Thoracic aorta (tissue), 2 donors: ENCODE results near the gene ENOX1. TPM values are rescaled to one million over a fixed set of nuclear protein-coding genes. Genes with fewer than 3 reads are reported as not detected.

Experiments used
- ATAC-seq: fragments of 150-250 bp; one replicate; pipeline ENCODE4 v1.8.0; 2017; ENCODE audit warnings: low read depth; ENCODE audit not compliant: insufficient number of reproducible peaks, low FRiP score
- DNase-seq: peaks from one replicate; pipeline ENCODE4 v3.0.0-alpha.2; 2020; ENCODE audit warnings: low spot score
- H3K27ac ChIP-seq, 2 donors: fragments of 200-600 bp; sonication (generic); 1 replicate in 1 of 2; 2 replicates in 1 of 2; pipeline ENCODE4 v1.5.1; 2016; ENCODE audit warnings: mild to moderate bottlenecking in 2 of 2, moderate library complexity in 2 of 2
- H3K27me3 ChIP-seq: fragments of 200-600 bp; sonication (generic); replicated peaks from 2 replicates; pipeline ENCODE4 v1.6.0; 2016; ENCODE audit warnings: mild to moderate bottlenecking; ENCODE audit not compliant: insufficient read depth
- H3K36me3 ChIP-seq: fragments of 200-600 bp; sonication (generic); one replicate; pipeline ENCODE4 v1.5.1; 2016
- H3K4me1 ChIP-seq, 2 donors: fragments of 200-600 bp; sonication (generic); 1 replicate in 1 of 2; 2 replicates in 1 of 2; pipeline versions ENCODE4 v1.5.1 to v1.6.0; 2016; ENCODE audit warnings: low read depth in 2 of 2, mild to moderate bottlenecking in 1 of 2; ENCODE audit not compliant: control insufficient read depth in 1 of 2
- H3K4me3 ChIP-seq: fragments of 200-600 bp; sonication (generic); 2 replicates; pipeline ENCODE4 v1.5.1; 2016; ENCODE audit warnings: mild to moderate bottlenecking
- H3K9me3 ChIP-seq: fragments of 200-600 bp; sonication (generic); 2 replicates; pipeline ENCODE4 v1.5.1; 2016
- total RNA-seq, 2 donors: library from RNA; depleted of rRNA; stranded (reverse); fragments of >200 nt; gene quantifications; one replicate each; pipeline versions ENCODE4 v1.1.0 to v1.2.3, GENCODE V29; 2016
- TF ChIP-seq, protein P1 (sequence below): fragments of 200-600 bp; sonication (generic); IDR thresholded peaks from one replicate; pipeline ENCODE4 v1.5.1; 2019; ENCODE audit warnings: antibody characterized with exemption

ENOX1 gene
- total RNA-seq, 2 donors from 2014 or later: 0.41 to 2.3 TPM

DNA sequence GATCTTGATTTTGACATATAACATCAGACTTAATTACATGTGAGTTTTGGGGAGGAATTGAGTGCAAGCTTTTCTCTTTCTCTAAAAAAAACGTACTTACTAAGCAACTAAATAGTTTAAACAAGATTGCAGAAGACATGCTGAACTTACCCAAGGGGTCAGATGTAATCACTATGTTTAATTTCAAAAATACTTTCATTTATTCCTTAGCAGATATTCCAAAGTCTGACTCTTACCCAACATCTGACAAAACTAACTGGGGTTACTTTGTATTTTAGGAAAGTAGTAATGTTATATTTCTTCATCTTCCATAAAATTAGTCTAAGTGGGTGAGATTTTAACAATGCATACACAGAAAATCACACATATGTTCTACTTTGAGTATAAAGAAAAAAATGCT is 493.2 kb downstream of the ENOX1 start:
- ATAC-seq: no peak

DNA sequence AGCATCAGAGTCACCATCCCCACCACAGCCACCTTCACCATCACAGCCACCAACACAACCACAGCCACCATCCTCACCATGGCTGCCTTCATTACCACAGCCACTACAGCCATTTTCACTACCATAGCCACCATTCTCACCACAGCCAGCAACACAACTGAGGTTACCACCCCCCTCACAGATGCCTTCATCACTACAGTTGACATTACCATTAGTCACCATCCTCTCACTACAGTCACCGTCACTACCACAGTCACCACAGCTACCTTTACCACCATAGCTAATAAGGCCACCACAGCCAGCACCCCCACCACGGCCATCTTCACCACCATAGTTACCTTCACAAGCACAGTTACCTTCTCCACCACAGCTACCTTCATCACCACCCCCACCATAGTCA is 493.8 kb downstream of the ENOX1 start:
- H3K36me3 ChIP-seq: no peaks in the 10 kb centered on the region
- H3K4me3 ChIP-seq: no peak overlapping the region
- DNase-seq: no peak
- H3K4me1 ChIP-seq: no peaks in the 10 kb centered on the region
- no peaks in the 10 kb centered on the region for H3K9me3 ChIP-seq
- no peak overlapping the region for H3K27ac ChIP-seq
- TF ChIP-seq, protein P1, sequence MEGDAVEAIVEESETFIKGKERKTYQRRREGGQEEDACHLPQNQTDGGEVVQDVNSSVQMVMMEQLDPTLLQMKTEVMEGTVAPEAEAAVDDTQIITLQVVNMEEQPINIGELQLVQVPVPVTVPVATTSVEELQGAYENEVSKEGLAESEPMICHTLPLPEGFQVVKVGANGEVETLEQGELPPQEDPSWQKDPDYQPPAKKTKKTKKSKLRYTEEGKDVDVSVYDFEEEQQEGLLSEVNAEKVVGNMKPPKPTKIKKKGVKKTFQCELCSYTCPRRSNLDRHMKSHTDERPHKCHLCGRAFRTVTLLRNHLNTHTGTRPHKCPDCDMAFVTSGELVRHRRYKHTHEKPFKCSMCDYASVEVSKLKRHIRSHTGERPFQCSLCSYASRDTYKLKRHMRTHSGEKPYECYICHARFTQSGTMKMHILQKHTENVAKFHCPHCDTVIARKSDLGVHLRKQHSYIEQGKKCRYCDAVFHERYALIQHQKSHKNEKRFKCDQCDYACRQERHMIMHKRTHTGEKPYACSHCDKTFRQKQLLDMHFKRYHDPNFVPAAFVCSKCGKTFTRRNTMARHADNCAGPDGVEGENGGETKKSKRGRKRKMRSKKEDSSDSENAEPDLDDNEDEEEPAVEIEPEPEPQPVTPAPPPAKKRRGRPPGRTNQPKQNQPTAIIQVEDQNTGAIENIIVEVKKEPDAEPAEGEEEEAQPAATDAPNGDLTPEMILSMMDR: no peak
- ATAC-seq: no peak
- no peaks in the 10 kb centered on the region for H3K27me3 ChIP-seq

More for the DNA sequence above, 493.2 kb downstream of the ENOX1 start:
- no peak for DNase-seq
- Histone ChIP-seq H3K4me3 (no peak overlapping the region), H3K27ac (no peak overlapping the region), H3K4me1 (no peaks in the 10 kb centered on the region), H3K27me3 (no peaks in the 10 kb centered on the region), H3K36me3 (no peaks in the 10 kb centered on the region), H3K9me3 (no peaks in the 10 kb centered on the region)
- TF ChIP-seq, protein P1: no peak

DNA sequence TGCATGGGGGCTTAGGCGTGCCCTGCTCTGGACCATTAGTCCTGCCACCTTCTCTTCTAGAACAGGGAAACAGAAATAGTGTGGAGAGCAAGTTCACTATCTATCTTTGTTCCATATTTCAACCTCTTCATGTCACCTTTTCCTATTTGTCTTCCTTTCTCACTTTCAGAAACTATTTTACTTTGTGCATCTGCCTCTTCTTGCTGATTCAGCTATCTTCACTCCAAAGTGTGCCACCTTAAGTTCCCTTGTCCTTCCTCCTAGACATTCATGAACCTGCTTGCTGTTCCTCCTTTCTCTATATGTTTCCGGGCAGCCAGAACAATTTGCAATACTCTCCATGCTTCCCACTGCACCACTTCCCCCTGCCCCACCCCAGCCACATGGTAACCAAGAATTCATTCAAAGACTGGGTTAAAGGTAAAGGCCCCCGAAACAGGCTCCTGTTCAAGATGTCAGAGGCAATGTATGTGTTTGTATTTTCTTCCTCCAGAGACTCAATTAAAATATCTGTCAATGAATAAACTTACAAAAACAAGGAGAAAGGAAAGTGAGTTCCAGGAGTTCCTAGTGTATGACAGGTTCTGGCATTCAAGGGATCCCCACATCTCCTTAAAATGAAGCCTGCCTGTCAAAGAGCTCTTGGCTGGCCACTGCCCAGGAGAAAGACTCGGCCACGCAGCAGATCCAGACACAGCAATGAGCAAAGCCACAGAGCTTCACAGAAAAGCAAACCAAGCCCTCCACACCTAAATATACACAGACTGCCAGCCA is 495.3 kb downstream of the ENOX1 start:
- Histone ChIP-seq H3K36me3 (no peaks in the 10 kb centered on the region), H3K27ac (no peak overlapping the region), H3K27me3 (no peaks in the 10 kb centered on the region), H3K4me3 (no peak overlapping the region), H3K4me1 (no peaks in the 10 kb centered on the region), H3K9me3 (no peaks in the 10 kb centered on the region)
- ATAC-seq (no peak), DNase-seq (no peak)
- TF ChIP-seq, protein P1: no peak

DNA sequence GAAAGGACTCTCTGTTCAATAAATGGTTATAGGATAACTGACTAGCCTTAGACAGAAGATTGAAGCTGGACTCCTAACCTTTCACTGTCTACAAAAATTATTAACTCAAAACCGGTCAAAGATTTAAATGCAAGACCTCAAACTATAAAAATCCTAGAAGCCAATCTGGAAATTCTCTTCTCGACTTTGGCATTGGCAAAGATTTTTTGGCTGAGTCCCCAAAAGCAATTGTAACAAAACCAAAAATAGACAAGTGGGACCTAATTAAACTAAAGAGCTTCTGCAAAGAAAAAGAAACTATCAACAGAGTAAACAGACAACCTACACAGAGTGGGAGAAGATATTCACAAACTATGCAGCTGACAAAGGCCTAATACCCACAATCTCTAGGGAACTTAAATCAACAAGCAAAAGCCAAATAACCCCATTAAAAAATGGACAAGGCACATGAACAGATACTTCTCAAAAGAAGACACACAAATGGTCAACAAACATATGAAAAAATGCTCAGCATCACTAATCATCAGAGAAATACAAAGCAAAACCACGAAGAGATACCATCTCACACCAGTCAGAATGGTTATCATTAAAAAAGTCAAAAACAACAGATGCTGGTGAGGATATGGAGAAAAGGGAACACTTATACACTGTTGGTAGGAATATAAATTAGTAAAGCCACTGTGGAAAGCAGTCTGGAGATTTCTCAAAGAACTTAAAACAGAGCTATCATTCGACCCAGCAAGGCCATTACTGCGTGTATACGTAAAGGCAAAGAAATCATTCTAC is 497.1 kb downstream of the ENOX1 start:
- H3K27me3 ChIP-seq: no peaks in the 10 kb centered on the region
- H3K9me3 ChIP-seq: no peaks in the 10 kb centered on the region
- TF ChIP-seq, protein P1: no peak
- no peak for DNase-seq
- H3K27ac ChIP-seq: no peak overlapping the region
- H3K4me3 ChIP-seq: no peak overlapping the region
- H3K4me1 ChIP-seq: peaks cover 0 to 6% of the 10 kb centered on the region in 2 donors
- no peak for ATAC-seq
- H3K36me3 ChIP-seq: no peaks in the 10 kb centered on the region

DNA sequence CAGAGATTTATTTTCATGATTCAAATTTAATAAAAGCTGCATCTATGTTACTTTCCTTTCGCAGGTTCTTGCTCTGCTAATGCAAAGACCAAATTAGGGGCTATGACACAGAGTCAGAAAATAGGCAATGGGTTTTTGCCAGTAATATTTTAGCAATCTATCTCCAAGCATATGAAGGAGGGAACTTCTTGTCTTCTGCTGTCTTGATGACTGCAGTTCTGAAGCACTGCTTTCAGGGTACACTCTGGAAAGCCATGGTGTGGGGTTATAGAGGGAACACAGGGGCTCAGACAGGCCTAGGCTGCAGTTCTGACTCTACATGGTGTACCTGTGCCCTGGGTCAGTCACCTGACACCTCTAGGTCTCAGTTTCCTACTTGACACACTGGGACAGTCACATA is 500.0 kb downstream of the ENOX1 start:
- Histone ChIP-seq H3K4me1 (peaks cover 0 to 6% of the 10 kb centered on the region in 2 donors), H3K27me3 (no peaks in the 10 kb centered on the region), H3K27ac (no peak overlapping the region), H3K4me3 (no peak overlapping the region), H3K36me3 (no peaks in the 10 kb centered on the region), H3K9me3 (no peaks in the 10 kb centered on the region)
- no peak for ATAC-seq
- TF ChIP-seq, protein P1: no peak
- no peak for DNase-seq
